ENCODE data around the gene VPS33A.
"Not testable (repeated sequence)": the region's sequence is repeated elsewhere in the genome, so short reads cannot be mapped to it uniquely, and the experiment has no call there.

Gene VPS33A

DNA sequence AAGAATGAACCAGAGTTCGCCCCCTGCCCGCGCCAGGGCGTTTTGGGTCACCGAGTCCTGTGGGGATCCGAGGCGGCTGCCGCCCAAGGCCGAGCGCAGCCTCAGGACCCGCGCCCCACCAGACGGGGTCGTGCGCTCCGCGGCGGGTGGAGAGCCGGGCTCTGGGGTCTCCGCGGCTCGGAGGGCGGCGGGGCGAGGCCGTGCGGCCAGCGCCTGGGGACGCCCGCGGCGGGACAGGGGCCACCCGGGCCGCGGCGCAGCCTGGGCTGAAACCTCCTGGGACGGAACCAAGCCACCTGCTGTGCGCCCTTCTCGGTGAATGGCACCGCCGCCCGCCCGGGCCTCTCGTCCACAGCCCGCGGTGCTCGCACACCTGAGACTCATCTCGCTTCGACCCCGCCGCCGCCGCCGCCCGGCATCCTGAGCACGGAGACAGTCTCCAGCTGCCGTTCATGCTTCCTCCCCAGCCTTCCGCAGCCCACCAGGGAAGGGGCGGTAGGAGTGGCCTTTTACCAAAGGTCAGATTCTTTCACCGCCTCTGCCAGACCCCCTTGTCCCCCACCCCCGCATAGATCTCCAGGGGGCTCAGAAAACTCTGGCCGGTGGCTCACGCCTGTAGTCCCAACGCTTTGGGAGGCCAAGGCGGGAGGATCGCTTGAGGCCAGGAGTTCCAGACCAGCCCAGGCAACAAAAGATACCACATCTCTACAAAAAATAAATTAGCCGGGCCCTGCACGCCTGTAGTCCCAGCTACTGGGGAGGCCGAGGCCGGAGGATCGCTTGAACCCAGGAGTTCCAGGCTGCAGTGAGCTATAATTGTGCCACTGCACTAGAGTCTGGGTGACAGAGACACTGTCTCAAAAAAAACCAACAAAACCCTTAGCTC lies 61.9 kb downstream of the VPS33A start:
- Histone ChIP-seq H3K36me3 (ENCODE audit: low read depth) (peaks cover 25% of the 10 kb centered on the region), H3K4me3 (ENCODE audit: severe bottlenecking) (peak overlapping the region; percentile 60), H3K9me3 (ENCODE audit: severe bottlenecking) (no peaks in the 10 kb centered on the region), H3K27ac (ENCODE audit: poor library complexity, severe bottlenecking) (no peak overlapping the region), H3K4me1 (ENCODE audit: insufficient read depth, poor library complexity, severe bottlenecking) (no peaks in the 10 kb centered on the region), H3K27me3 (ENCODE audit: insufficient read depth, poor library complexity, severe bottlenecking) (no peaks in the 10 kb centered on the region)
- TF ChIP-seq, protein P1, sequence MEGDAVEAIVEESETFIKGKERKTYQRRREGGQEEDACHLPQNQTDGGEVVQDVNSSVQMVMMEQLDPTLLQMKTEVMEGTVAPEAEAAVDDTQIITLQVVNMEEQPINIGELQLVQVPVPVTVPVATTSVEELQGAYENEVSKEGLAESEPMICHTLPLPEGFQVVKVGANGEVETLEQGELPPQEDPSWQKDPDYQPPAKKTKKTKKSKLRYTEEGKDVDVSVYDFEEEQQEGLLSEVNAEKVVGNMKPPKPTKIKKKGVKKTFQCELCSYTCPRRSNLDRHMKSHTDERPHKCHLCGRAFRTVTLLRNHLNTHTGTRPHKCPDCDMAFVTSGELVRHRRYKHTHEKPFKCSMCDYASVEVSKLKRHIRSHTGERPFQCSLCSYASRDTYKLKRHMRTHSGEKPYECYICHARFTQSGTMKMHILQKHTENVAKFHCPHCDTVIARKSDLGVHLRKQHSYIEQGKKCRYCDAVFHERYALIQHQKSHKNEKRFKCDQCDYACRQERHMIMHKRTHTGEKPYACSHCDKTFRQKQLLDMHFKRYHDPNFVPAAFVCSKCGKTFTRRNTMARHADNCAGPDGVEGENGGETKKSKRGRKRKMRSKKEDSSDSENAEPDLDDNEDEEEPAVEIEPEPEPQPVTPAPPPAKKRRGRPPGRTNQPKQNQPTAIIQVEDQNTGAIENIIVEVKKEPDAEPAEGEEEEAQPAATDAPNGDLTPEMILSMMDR (IDR thresholded peaks at IDR 0.05; ENCODE audit: poor library complexity, severe bottlenecking): no peak
- no peak; the same call in 2 of the 3 replicates for ATAC-seq (ENCODE audit: low read depth)
- no peak for DNase-seq (ENCODE audit: low spot score)

DNA sequence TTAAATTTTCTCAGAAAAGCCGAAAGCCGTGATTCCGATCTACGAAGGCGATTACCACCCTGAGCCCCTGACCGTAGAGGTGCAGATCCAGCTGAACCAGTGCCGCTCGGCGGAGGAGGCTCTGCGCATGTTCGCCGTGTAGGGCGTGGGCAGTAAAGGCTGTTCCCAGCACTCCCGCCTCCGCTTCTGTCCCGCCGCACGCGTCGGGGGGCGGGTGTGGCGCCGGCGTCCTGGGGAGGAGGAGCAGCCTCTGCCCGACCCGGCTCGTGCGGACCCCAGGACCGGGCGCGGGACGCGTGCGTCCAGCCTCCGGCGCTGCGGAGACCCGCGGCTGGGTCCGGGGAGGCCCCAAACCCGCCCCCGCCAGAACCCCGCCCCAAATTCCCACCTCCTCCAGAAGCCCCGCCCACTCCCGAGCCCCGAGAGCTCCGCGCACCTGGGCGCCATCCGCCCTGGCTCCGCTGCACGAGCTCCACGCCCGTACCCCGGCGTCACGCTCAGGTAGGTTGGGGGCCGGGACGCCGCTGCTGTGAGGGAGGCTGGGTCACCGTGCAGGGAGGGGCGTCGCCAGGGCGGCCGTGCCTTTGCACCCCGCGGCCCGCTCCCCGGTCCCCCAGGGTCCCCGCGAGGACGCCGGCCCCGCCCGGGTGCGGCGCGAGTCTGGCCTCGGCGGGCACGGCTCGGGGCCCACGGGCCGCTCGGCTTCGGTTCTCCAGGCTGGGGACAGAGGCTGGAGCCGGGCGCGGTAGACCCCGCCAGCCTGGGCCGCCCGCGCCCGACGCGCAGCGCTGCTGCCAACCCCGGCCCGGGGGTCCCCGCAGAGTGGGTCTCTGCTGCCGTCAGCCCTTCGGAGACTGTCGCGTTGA lies 62.8 kb downstream of the VPS33A start, which contains the start of gene B3GNT4:
B3GNT4 (plus strand) TSS at position 409 of the 866 bp plus-strand sequence. CDS start 910 bp downstream, outside the sequence.
- Histone ChIP-seq H3K36me3 (ENCODE audit: low read depth) (peaks cover 18% of the 10 kb centered on the region; the same call in 1 of the 2 replicates), H3K9me3 (ENCODE audit: severe bottlenecking) (no peaks in the 10 kb centered on the region), H3K27ac (ENCODE audit: poor library complexity, severe bottlenecking) (peak within 1 kb of the TSS; percentile 12), H3K4me3 (ENCODE audit: severe bottlenecking) (peak within 1 kb of the TSS; percentile 60), H3K27me3 (ENCODE audit: insufficient read depth, poor library complexity, severe bottlenecking) (no peaks in the 10 kb centered on the region), H3K4me1 (ENCODE audit: insufficient read depth, poor library complexity, severe bottlenecking) (no peaks in the 10 kb centered on the region)
- DNase-seq (ENCODE audit: low spot score) (no peak), ATAC-seq (ENCODE audit: low read depth) (peak; percentile 75)
- TF ChIP-seq, protein P1 (IDR thresholded peaks at IDR 0.05; ENCODE audit: poor library complexity, severe bottlenecking): no peak

DNA sequence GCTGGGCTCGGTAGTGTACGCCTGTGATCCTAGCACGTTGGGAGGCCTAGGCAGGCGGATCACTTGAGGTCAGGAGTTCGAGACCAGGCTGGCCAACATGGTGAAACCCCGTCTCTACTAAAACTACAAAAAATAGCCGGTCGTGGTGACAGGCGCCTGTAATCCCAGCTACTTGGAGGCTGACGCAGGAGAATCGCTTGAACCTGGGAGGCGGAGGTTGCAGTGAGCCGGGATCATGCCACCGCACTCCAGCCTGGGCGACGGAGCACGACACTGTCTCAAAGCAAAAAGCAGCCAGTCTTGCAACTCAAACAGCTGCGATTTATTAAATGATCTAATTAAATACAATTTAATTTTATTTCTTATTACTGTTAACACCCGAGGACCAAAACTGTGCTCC lies 63.5 kb downstream of the VPS33A start:
- H3K4me1 ChIP-seq (ENCODE audit: insufficient read depth, poor library complexity, severe bottlenecking); ATAC-seq (ENCODE audit: low read depth); H3K9me3 ChIP-seq (ENCODE audit: severe bottlenecking); DNase-seq (ENCODE audit: low spot score); H3K27me3 ChIP-seq (ENCODE audit: insufficient read depth, poor library complexity, severe bottlenecking): not testable (repeated sequence)
- H3K27ac ChIP-seq (ENCODE audit: poor library complexity, severe bottlenecking): peak overlapping the region; percentile 12
- peak overlapping the region; percentile 60 for H3K4me3 ChIP-seq (ENCODE audit: severe bottlenecking)
- peaks cover 10% of the 10 kb centered on the region; the same call in 1 of the 2 replicates for H3K36me3 ChIP-seq (ENCODE audit: low read depth)

DNA sequence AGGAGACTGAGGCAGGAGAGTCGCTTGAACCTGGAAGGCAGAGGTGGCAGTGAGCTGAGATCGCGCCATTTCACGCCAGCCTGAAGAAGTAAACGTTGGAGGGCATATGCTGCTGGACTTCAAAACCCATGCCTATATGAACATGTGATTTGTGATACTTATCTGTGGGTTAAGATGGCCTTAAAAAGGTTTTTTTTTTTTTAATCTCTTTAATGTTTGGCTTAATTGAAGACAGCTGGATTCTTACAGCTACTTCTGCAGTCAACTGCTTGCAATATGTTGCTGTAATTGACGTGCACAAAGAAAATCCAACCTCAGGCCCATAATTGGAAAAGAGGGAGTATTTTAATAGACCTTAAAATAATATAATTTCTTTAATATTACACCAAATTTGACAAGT lies 64.3 kb downstream of the VPS33A start:
- no peaks in the 10 kb centered on the region for H3K27me3 ChIP-seq (ENCODE audit: insufficient read depth, poor library complexity, severe bottlenecking)
- H3K9me3 ChIP-seq (ENCODE audit: severe bottlenecking): no peaks in the 10 kb centered on the region
- TF ChIP-seq, protein P1 (IDR thresholded peaks at IDR 0.05; ENCODE audit: poor library complexity, severe bottlenecking): no peak
- 0 out of 2 replicates have a peak, but pooled peaks cover 2% of the 10 kb centered on the region for H3K36me3 ChIP-seq (ENCODE audit: low read depth)
- H3K27ac ChIP-seq (ENCODE audit: poor library complexity, severe bottlenecking): no peak overlapping the region
- no peak overlapping the region for H3K4me3 ChIP-seq (ENCODE audit: severe bottlenecking)
- H3K4me1 ChIP-seq (ENCODE audit: insufficient read depth, poor library complexity, severe bottlenecking): peaks cover 8% of the 10 kb centered on the region
- ATAC-seq (ENCODE audit: low read depth): no peak
- DNase-seq (ENCODE audit: low spot score): no peak

DNA sequence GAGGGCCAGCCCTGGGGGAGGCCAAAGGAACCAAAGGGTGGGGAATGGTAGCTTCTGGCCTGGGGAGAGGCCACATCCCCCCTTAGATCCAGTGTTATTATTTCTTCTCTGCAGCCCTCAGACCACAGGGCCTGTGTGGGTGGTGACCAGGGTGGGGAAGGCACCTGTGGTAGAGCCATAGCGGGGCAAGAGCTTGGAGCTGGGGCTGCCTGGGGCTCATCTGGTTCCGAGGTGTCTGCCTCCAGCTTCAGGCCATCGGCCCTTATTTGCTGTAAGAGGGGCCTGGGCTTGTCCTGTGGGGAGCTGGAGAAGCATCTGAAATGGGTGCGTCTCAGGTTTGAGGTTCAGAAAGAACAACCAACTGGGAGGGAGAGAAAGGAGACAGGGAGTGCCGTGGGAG lies 64.9 kb downstream of the VPS33A start:
- Histone ChIP-seq H3K27me3 (ENCODE audit: insufficient read depth, poor library complexity, severe bottlenecking) (no peaks in the 10 kb centered on the region), H3K36me3 (ENCODE audit: low read depth) (no peaks in the 10 kb centered on the region), H3K27ac (ENCODE audit: poor library complexity, severe bottlenecking) (no peak overlapping the region), H3K9me3 (ENCODE audit: severe bottlenecking) (no peaks in the 10 kb centered on the region), H3K4me3 (ENCODE audit: severe bottlenecking) (no peak overlapping the region), H3K4me1 (ENCODE audit: insufficient read depth, poor library complexity, severe bottlenecking) (peaks cover 8% of the 10 kb centered on the region)
- ATAC-seq (ENCODE audit: low read depth): no peak
- no peak for DNase-seq (ENCODE audit: low spot score)
- TF ChIP-seq, protein P1 (IDR thresholded peaks at IDR 0.05; ENCODE audit: poor library complexity, severe bottlenecking): no peak

All from RWPE2 (cell line).